ENCODE data around the gene KPNA6.
A peak's percentile ranks its signal among the peaks of the same experiment; 100 is the strongest.

GRCh38 chr1:32127409-32128198, 19.7 kb downstream of the KPNA6 start:
- TF ChIP-seq CTCF (conservative IDR thresholded peaks at IDR 0.05; ENCODE audit: low read depth, low read length) (0 out of 2 replicates have a peak, but pooled peaks have one; percentile 20), EZH2phosphoT487 (IDR thresholded peaks at IDR 0.05; ENCODE audit: borderline replicate concordance, low read length) (no peak)
